OCI-LY3 (cell line): ENCODE measurements around the gene SDK1.

Source experiments
- H2AFZ ChIP-seq: fragments of 200-600, 300-600 bp; shearing (Covaris generic); 2 replicates; pipeline ENCODE4 v1.6.0; 2014; ENCODE audit warnings: antibody characterized with exemption, low read depth, low read length
- H3K27ac ChIP-seq: fragments of 200-600, 300-600 bp; sonication (generic); 2 replicates; pipeline ENCODE4 v1.5.1; 2014; ENCODE audit warnings: mild to moderate bottlenecking, low read length, moderate library complexity, mixed read lengths
- H3K27me3 ChIP-seq: fragments of 200-600, 300-600 bp; sonication (generic); 2 replicates; pipeline ENCODE4 v1.6.1; 2014; ENCODE audit warnings: low read depth, low read length, mixed read lengths
- H3K36me3 ChIP-seq: fragments of 200-600, 300-600 bp; sonication (generic); replicated peaks from 2 replicates; pipeline ENCODE3; 2014; ENCODE audit warnings: low read depth, low read length, mixed read lengths
- H3K4me1 ChIP-seq: fragments of 300-600, 200-600 bp; sonication (generic); 2 replicates; pipeline ENCODE4 v1.6.1; 2014; ENCODE audit warnings: low read length, mixed read lengths
- H3K4me2 ChIP-seq: fragments of 200-600, 300-600 bp; sonication (generic); 2 replicates; pipeline ENCODE4 v1.6.1; 2014; ENCODE audit warnings: low read length, mixed read lengths
- H3K4me3 ChIP-seq: fragments of 300-600, 200-600 bp; sonication (generic); 2 replicates; pipeline ENCODE4 v1.5.1; 2014; ENCODE audit warnings: antibody characterized with exemption, mild to moderate bottlenecking, low read length, moderate library complexity
- H3K79me2 ChIP-seq: fragments of 300-600, 200-600 bp; shearing (Covaris generic); 2 replicates; pipeline ENCODE4 v1.6.1; 2014; ENCODE audit warnings: mild to moderate bottlenecking, low read length, mixed read lengths
- H3K9ac ChIP-seq: fragments of 300-600, 200-600 bp; shearing (Covaris generic); 2 replicates; pipeline ENCODE4 v1.6.0; 2014; ENCODE audit warnings: mild to moderate bottlenecking, low read length, moderate library complexity
- H3K9me3 ChIP-seq: fragments of 200-600, 300-600 bp; shearing (Covaris generic); 2 replicates; pipeline ENCODE4 v1.6.1; 2014; ENCODE audit warnings: low read length, mixed read lengths; ENCODE audit not compliant: insufficient read depth
- H4K20me1 ChIP-seq: fragments of 200-600, 300-600 bp; sonication (generic); 2 replicates; pipeline ENCODE4 v1.6.1; 2016; ENCODE audit warnings: low read length, mixed read lengths; ENCODE audit not compliant: insufficient read depth
- CTCF ChIP-seq: fragments of 200-600, 300-600 bp; sonication (generic); IDR thresholded peaks from 2 replicates; pipeline ENCODE4 v1.5.1; 2014; ENCODE audit warnings: antibody characterized with exemption, low read length, low read depth
- EZH2phosphoT487 ChIP-seq: fragments of 200-600 bp; shearing (Covaris generic); IDR thresholded peaks from 2 replicates; pipeline ENCODE4 v1.6.1; 2018; ENCODE audit warnings: antibody characterized with exemption, mixed run types, low read depth

The SDK1 gene

GRCh38 chr7:3979611-3980299, 678.7 kb downstream of the SDK1 start:
- Histone ChIP-seq H3K4me3 (no peak overlapping the region), H2AFZ (no peak overlapping the region), H3K9ac (no peak overlapping the region), H3K4me2 (no peak overlapping the region), H3K79me2 (no peaks in the 10 kb centered on the region), H3K9me3 (no peaks in the 10 kb centered on the region), H3K36me3 (no peaks in the 10 kb centered on the region), H3K4me1 (no peaks in the 10 kb centered on the region), H4K20me1 (no peaks in the 10 kb centered on the region), H3K27me3 (no peaks in the 10 kb centered on the region), H3K27ac (no peak overlapping the region)
- TF ChIP-seq CTCF (no peak), EZH2phosphoT487 (no peak)

- H3K4me3 ChIP-seq: no peak overlapping the region
- H3K9me3 ChIP-seq: no peaks in the 10 kb centered on the region
- TF ChIP-seq EZH2phosphoT487: no peak
- no peak overlapping the region for H3K27ac ChIP-seq
- no peak overlapping the region for H2AFZ ChIP-seq
- no peaks in the 10 kb centered on the region for H4K20me1 ChIP-seq
- H3K27me3 ChIP-seq: no peaks in the 10 kb centered on the region
- H3K36me3 ChIP-seq: no peaks in the 10 kb centered on the region
- H3K9ac ChIP-seq: no peak overlapping the region
- H3K79me2 ChIP-seq: no peaks in the 10 kb centered on the region
- H3K4me1 ChIP-seq: no peaks in the 10 kb centered on the region
- H3K4me2 ChIP-seq: no peak overlapping the region
These were observed 679.2 kb downstream of the SDK1 start for GRCh38 chr7:3980300-3980643.

- Histone ChIP-seq H3K4me1 (no peaks in the 10 kb centered on the region), H3K27ac (no peak overlapping the region), H3K27me3 (no peaks in the 10 kb centered on the region), H4K20me1 (no peaks in the 10 kb centered on the region), H3K4me3 (no peak overlapping the region), H3K79me2 (no peaks in the 10 kb centered on the region), H3K36me3 (no peaks in the 10 kb centered on the region), H3K9me3 (no peaks in the 10 kb centered on the region), H3K4me2 (no peak overlapping the region), H3K9ac (no peak overlapping the region), H2AFZ (no peak overlapping the region)
- TF ChIP-seq EZH2phosphoT487 (no peak), CTCF (no peak)
These were observed 680.2 kb downstream of the SDK1 start for GRCh38 chr7:3981281-3981680.

DNA sequence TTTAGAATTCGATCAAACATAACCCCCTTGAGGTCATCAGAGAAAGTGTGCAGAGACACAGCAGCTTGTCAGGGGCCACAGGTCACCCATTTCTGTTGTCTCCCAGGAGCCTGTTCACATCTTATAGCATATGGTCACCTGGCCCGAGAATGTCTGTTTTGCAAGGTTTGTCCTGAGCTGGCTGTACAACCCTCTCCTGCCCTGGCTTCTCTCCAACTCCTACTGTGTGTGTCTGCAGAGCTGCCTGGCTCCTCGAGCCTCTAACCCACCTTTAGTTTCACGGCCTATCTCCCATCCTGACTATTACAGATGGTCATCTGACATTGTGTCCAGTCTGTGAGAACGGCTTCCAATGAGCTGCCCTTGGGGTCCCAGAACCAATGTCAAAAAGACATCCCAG, 683.4 kb downstream of the SDK1 start:
- no peaks in the 10 kb centered on the region for H3K27me3 ChIP-seq
- H3K4me1 ChIP-seq: no peaks in the 10 kb centered on the region
- no peak for TF ChIP-seq EZH2phosphoT487
- no peak for TF ChIP-seq CTCF
- no peak overlapping the region for H2AFZ ChIP-seq
- no peak overlapping the region for H3K4me3 ChIP-seq
- no peaks in the 10 kb centered on the region for H3K9me3 ChIP-seq
- H3K27ac ChIP-seq: no peak overlapping the region
- no peak overlapping the region for H3K9ac ChIP-seq
- no peaks in the 10 kb centered on the region for H4K20me1 ChIP-seq
- no peaks in the 10 kb centered on the region for H3K79me2 ChIP-seq
- H3K36me3 ChIP-seq: no peaks in the 10 kb centered on the region
- H3K4me2 ChIP-seq: no peak overlapping the region

GRCh38 chr7:3986927-3987326, 685.9 kb downstream of the SDK1 start:
- Histone ChIP-seq H3K9me3 (no peaks in the 10 kb centered on the region), H3K27me3 (no peaks in the 10 kb centered on the region), H3K9ac (no peak overlapping the region), H3K4me3 (no peak overlapping the region), H3K4me2 (no peak overlapping the region), H3K79me2 (no peaks in the 10 kb centered on the region), H2AFZ (no peak overlapping the region), H3K36me3 (no peaks in the 10 kb centered on the region), H4K20me1 (no peaks in the 10 kb centered on the region), H3K4me1 (no peaks in the 10 kb centered on the region), H3K27ac (no peak overlapping the region)
- no peak for TF ChIP-seq CTCF
- TF ChIP-seq EZH2phosphoT487: no peak
